Measurements from ENCODE around the gene THADA. TPM values are rescaled to one million over a fixed set of nuclear protein-coding genes. Genes with fewer than 3 reads are reported as not detected.

Gene THADA
- total RNA-seq, 1 donor from 2014 or later = 41.2 TPM

GRCh38 chr2:43269706-43270105, 326.1 kb downstream of the THADA start:
- Histone ChIP-seq H3K4me1 (peaks cover 47% of the 10 kb centered on the region), H3K36me3 (no peaks in the 10 kb centered on the region), H3K9me3 (no peaks in the 10 kb centered on the region), H3K4me3 (no peak overlapping the region), H3K27ac (peak overlapping the region; percentile 73), H3K27me3 (ENCODE audit: low read depth) (no peaks in the 10 kb centered on the region)
- TF ChIP-seq, protein P1, sequence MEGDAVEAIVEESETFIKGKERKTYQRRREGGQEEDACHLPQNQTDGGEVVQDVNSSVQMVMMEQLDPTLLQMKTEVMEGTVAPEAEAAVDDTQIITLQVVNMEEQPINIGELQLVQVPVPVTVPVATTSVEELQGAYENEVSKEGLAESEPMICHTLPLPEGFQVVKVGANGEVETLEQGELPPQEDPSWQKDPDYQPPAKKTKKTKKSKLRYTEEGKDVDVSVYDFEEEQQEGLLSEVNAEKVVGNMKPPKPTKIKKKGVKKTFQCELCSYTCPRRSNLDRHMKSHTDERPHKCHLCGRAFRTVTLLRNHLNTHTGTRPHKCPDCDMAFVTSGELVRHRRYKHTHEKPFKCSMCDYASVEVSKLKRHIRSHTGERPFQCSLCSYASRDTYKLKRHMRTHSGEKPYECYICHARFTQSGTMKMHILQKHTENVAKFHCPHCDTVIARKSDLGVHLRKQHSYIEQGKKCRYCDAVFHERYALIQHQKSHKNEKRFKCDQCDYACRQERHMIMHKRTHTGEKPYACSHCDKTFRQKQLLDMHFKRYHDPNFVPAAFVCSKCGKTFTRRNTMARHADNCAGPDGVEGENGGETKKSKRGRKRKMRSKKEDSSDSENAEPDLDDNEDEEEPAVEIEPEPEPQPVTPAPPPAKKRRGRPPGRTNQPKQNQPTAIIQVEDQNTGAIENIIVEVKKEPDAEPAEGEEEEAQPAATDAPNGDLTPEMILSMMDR (IDR thresholded peaks at IDR 0.05) = no peak
- DNase-seq (no peak), ATAC-seq (peak; percentile 69 to 74)
- intact Hi-C loops (cut with DNase I) = no loop called here

DNA sequence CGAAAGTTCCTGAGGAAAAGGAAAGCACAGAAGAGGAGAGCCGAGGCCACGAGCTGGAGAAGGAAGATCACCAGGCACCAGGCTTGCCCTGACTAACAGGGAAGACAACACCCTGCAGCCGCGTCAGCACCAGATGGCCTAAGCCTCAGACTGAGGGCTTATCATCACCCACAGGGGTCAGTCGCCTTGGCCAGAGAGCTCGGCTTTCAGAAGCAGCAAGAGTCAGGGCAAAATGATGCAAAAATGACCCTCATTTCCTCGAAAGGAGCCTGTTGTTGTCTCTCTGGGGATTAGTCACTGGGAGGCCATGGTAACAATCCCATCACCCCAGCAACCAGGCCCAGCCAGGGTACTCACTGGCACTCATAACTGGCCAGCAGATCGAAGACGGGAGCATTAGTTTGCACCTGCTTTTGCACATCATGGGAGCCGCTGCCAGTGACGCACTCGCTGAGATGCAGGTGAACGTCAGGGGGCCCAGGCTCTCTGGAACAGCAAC, 326.7 kb downstream of the THADA start:
- DNase-seq = peak; percentile 76
- Histone ChIP-seq H3K4me3 (no peak overlapping the region), H3K27ac (peak overlapping the region; percentile 73), H3K36me3 (no peaks in the 10 kb centered on the region), H3K4me1 (peaks cover 47% of the 10 kb centered on the region), H3K9me3 (no peaks in the 10 kb centered on the region), H3K27me3 (ENCODE audit: low read depth) (no peaks in the 10 kb centered on the region)
- TF ChIP-seq, protein P1 (IDR thresholded peaks at IDR 0.05) = no peak
- intact Hi-C loops (cut with DNase I) = no loop called here
- peak; percentile 77 to 85 for ATAC-seq

DNA sequence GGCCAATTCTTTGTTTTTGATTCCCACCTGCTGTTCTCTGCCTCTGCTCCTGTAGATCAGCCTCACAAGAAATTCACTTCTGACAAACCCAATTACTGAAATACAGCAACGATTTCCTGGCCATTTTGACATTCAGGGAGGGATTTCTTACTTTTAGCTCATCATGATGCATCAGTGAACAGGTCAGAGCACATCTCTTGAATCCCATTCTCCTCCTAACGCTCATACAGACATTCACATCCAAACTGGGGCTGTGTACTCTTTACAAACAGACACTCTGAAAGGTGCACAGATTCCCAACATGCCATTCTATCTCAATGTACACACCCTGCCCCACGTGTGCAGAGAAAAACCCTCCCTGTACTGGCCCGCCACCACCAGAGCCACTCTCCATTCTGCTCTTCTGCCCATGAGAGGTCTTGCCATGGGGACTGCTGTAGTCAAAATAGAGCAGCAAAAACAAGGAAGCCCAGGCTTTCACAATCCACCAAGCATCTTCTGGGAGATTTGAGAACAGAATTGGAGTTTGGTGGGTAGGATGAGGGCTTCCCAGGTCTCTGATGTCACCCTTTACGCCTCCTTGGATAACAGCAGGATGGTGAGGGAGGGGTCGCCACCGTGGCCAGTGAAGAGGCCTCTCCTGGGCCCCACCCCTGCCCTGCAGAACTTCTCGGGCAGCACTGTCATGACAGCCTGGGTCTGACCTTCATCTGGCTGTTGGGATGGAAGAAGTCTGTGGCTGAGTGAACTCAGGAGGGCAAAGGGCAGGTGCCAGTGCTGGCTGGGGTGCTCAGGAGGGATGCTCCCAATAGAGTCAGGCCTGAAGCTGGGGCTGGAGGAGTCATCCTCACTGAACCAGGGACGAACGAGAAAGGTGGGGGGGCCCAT, 327.5 kb downstream of the THADA start:
- no peaks in the 10 kb centered on the region for H3K36me3 ChIP-seq
- peaks cover 47% of the 10 kb centered on the region for H3K4me1 ChIP-seq
- peak overlapping the region; percentile 73 for H3K27ac ChIP-seq
- ATAC-seq (peak; percentile 6 to 36), DNase-seq (no peak)
- intact Hi-C loops (cut with DNase I) = no loop called here
- H3K27me3 ChIP-seq (ENCODE audit: low read depth) = no peaks in the 10 kb centered on the region
- H3K4me3 ChIP-seq = no peak overlapping the region
- no peaks in the 10 kb centered on the region for H3K9me3 ChIP-seq
- TF ChIP-seq, protein P1 (IDR thresholded peaks at IDR 0.05) = no peak

- H3K9me3 ChIP-seq = no peaks in the 10 kb centered on the region
- DNase-seq (no peak), ATAC-seq (no peak)
- H3K27ac ChIP-seq = peak overlapping the region; percentile 53
- TF ChIP-seq, protein P1 (IDR thresholded peaks at IDR 0.05) = no peak
- H3K36me3 ChIP-seq = no peaks in the 10 kb centered on the region
- intact Hi-C loops (cut with DNase I) = no loop called here
- H3K27me3 ChIP-seq (ENCODE audit: low read depth) = no peaks in the 10 kb centered on the region
- H3K4me3 ChIP-seq = no peak overlapping the region
- peaks cover 47% of the 10 kb centered on the region for H3K4me1 ChIP-seq
Observed at GRCh38 chr2:43267381-43267780, 328.5 kb downstream of the THADA start.

DNA sequence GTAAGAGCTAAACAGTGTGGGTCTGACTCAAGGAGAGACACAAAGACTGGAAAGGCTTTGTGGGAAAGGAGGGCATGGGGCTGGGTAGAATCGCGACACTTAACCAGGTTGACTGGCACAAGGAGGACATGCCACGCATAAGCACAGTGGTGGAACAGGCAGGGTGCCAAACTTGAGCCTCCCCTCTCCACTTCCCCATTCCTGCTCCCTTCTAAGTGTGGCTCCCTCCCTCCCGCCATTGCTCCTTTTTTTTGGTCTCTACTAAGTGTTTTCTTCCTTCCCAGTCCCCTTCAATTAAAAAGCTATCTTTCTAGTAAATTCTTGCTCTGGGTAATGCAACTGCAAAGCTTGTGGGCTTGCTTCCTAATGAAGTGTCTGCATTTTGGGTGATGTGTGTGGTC, 329.1 kb downstream of the THADA start:
- Histone ChIP-seq H3K27ac (peak overlapping the region; percentile 11), H3K27me3 (ENCODE audit: low read depth) (no peaks in the 10 kb centered on the region), H3K9me3 (no peaks in the 10 kb centered on the region), H3K4me3 (no peak overlapping the region), H3K4me1 (peaks cover 47% of the 10 kb centered on the region), H3K36me3 (no peaks in the 10 kb centered on the region)
- intact Hi-C loops (cut with DNase I) = no loop called here
- peak; percentile 85 for DNase-seq
- TF ChIP-seq, protein P1 (IDR thresholded peaks at IDR 0.05) = no peak
- peak; percentile 47 to 66 for ATAC-seq
